ENCODE results near the gene ERC2.

ERC2 gene

GRCh38 chr3:55904716-55905115 lies 563.6 kb downstream of the ERC2 start:
- DNase-seq = no peak

GRCh38 chr3:55903680-55904079 lies 564.6 kb downstream of the ERC2 start:
- no peak for DNase-seq

- no peak for DNase-seq
These were observed 565.9 kb downstream of the ERC2 start for GRCh38 chr3:55902221-55902900.

- no peak for DNase-seq
These were observed 568.4 kb downstream of the ERC2 start for GRCh38 chr3:55899887-55900286.

- DNase-seq = no peak
These were observed 570.6 kb downstream of the ERC2 start for GRCh38 chr3:55897573-55898224.

- DNase-seq = no peak
These were observed 572.2 kb downstream of the ERC2 start for GRCh38 chr3:55895897-55896566.

GRCh38 chr3:55894605-55895004 lies 573.7 kb downstream of the ERC2 start:
- no peak for DNase-seq

- DNase-seq = no peak
These were observed 575.1 kb downstream of the ERC2 start for GRCh38 chr3:55893045-55893664.

- no peak for DNase-seq
These were observed 577.2 kb downstream of the ERC2 start for GRCh38 chr3:55891106-55891505.

- DNase-seq = no peak
These were observed 579.9 kb downstream of the ERC2 start for GRCh38 chr3:55888282-55888885.

GRCh38 chr3:55885721-55886120 lies 582.5 kb downstream of the ERC2 start:
- no peak for DNase-seq

GRCh38 chr3:55884491-55885285 lies 583.6 kb downstream of the ERC2 start:
- no peak for DNase-seq

- DNase-seq = no peak
These were observed 584.2 kb downstream of the ERC2 start for GRCh38 chr3:55884066-55884465.

- DNase-seq = no peak
These were observed 586.3 kb downstream of the ERC2 start for GRCh38 chr3:55882006-55882405.

GRCh38 chr3:55880357-55880756 lies 587.9 kb downstream of the ERC2 start:
- DNase-seq = no peak

GRCh38 chr3:55879901-55880331 lies 588.4 kb downstream of the ERC2 start:
- DNase-seq = no peak

GRCh38 chr3:55877703-55878102 lies 590.6 kb downstream of the ERC2 start:
- DNase-seq = no peak

- no peak for DNase-seq
These were observed 591.7 kb downstream of the ERC2 start for GRCh38 chr3:55876560-55876959.

GRCh38 chr3:55875113-55875512 lies 593.2 kb downstream of the ERC2 start:
- DNase-seq = no peak

- DNase-seq = no peak
These were observed 594.6 kb downstream of the ERC2 start for GRCh38 chr3:55873523-55874254.

GRCh38 chr3:55870594-55870993 lies 597.7 kb downstream of the ERC2 start:
- no peak for DNase-seq

GRCh38 chr3:55868347-55868746 lies 599.9 kb downstream of the ERC2 start:
- no peak for DNase-seq
